ENCODE measurements around the gene CREB5.

CREB5 gene

DNA sequence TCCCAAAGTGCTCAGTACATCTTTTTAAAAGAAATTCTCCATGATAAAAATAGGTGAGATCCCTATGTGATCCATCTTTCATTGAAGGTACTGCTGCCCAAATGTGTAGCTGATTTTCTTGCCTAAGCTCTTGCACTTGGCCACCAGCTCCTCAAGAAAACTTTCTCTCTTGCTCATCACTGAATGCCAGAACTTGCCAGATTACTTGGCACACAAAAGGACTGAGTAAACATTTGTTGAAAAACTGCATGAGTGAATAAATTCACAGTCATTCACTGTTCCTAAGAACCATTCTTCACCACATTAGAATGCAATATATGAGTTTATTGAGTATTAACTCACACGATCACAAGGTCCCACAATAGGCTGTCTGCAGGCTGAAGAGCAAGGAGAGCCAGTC, 445.9 kb downstream of the CREB5 start:
- Mint-ChIP-seq H3K27me3 (ENCODE audit: low read depth) (peaks cover 33% of the 10 kb centered on the region), H3K9me3 (no peaks in the 10 kb centered on the region), H3K27ac (no peak overlapping the region), H3K4me3 (no peak overlapping the region), H3K36me3 (ENCODE audit: low read depth) (no peaks in the 10 kb centered on the region), H3K4me1 (ENCODE audit: low read depth) (no peaks in the 10 kb centered on the region)

DNA sequence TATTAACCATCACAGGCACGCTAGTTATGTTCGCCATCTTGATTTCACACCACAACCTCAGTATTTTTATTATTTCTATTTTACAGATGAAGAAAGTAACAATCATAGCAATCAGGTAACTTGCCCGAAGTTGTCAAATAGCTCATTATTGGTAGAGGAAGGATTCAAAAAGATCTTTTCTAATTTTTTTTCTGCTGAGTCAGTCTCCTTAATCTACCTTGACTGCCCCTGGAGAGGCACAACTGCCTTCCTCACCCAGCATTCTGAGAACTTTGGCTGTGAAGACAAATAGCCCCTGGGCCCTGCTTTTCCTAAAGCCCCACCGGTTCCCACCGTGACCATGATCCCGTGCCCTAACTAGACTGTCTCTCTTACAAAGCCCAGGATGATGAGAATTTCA, 446.6 kb downstream of the CREB5 start:
- no peaks in the 10 kb centered on the region for H3K9me3 Mint-ChIP-seq
- no peaks in the 10 kb centered on the region for H3K4me1 Mint-ChIP-seq (ENCODE audit: low read depth)
- no peak overlapping the region for H3K4me3 Mint-ChIP-seq
- no peaks in the 10 kb centered on the region for H3K36me3 Mint-ChIP-seq (ENCODE audit: low read depth)
- H3K27ac Mint-ChIP-seq: no peak overlapping the region
- peaks cover 26% of the 10 kb centered on the region for H3K27me3 Mint-ChIP-seq (ENCODE audit: low read depth)

DNA sequence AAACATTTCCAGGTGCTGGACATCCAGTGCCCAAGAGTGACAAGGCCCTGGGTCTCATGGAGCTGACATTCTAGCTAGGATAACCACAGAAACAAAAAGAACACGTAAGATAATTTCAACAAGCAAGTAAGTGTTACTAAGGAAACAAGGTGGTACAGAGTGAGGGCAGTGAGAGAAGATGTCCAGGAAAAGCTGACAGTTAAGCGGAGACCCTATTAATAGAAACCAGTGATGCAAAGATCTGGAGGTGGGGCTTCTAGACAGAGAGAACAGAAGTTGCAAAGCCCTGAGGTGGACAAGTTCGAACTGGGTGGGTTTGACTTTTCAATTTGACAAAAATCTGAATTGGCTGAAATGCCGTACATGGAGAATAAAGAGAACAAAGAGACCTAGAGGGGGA, 449.5 kb downstream of the CREB5 start:
- no peak overlapping the region for H3K27ac Mint-ChIP-seq
- no peak overlapping the region for H3K4me3 Mint-ChIP-seq
- no peaks in the 10 kb centered on the region for H3K4me1 Mint-ChIP-seq (ENCODE audit: low read depth)
- H3K27me3 Mint-ChIP-seq (ENCODE audit: low read depth): peaks cover 7% of the 10 kb centered on the region
- no peaks in the 10 kb centered on the region for H3K9me3 Mint-ChIP-seq
- no peaks in the 10 kb centered on the region for H3K36me3 Mint-ChIP-seq (ENCODE audit: low read depth)

DNA sequence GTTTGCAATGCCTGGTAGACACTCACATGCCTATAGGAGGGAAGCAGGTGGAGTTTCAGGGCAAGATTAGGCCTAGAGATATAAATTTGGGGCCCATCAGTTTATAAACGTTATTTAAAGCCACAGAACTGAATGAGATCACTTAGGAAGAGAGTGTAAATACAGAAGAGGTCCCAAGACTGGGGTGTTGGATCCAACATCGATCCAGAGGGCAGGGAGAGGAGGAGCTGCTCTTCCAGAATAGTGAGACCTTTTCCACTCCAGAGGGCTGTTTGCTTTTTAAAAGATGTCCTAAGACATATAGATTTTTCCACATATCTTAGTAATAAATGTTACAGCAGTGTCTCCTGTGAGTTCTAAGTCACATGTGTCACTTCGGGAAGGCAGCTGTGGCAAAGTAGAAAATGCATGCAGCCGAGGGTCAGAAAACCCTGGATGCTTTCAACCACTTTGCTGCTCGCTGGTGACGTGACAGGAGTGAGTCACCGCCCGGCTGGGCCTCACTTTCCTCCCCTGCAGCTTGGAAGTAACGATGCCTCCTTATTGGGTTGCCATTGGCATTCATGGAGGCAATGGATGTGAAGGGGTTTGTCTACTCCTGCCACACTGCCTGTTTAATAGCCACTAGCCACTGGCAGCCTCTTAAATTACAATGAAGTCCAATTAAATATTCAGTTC, 450.4 kb downstream of the CREB5 start:
- no peak overlapping the region for H3K4me3 Mint-ChIP-seq
- H3K4me1 Mint-ChIP-seq (ENCODE audit: low read depth): no peaks in the 10 kb centered on the region
- H3K27me3 Mint-ChIP-seq (ENCODE audit: low read depth): peaks cover 3% of the 10 kb centered on the region
- H3K27ac Mint-ChIP-seq: no peak overlapping the region
- H3K36me3 Mint-ChIP-seq (ENCODE audit: low read depth): no peaks in the 10 kb centered on the region
- H3K9me3 Mint-ChIP-seq: no peaks in the 10 kb centered on the region

DNA sequence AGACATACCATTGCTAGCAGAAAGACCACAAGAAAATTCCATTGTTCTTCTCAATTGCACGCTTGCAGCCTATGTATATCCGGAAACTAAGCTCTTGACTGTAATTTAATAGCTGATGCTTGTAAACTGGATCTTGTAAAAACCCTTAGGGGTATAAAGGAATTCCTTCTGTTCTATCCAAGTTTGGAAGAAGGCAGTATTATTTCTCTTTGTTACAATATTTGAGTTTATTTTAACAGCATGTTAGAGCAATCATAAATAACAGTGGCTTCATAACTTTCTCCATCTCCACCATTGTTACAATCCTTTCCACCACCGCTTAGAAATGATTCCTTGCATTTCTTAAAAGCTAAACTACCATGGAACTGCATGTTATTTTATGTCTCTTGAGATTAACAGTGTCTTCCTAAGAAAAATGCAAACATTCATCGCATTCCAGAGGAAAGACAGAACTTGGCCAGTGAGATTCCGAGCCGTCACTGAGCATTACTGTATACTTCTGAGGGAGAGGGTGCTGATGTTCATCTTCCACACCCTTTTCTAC, 453.4 kb downstream of the CREB5 start:
- H3K27ac Mint-ChIP-seq: no peak overlapping the region

DNA sequence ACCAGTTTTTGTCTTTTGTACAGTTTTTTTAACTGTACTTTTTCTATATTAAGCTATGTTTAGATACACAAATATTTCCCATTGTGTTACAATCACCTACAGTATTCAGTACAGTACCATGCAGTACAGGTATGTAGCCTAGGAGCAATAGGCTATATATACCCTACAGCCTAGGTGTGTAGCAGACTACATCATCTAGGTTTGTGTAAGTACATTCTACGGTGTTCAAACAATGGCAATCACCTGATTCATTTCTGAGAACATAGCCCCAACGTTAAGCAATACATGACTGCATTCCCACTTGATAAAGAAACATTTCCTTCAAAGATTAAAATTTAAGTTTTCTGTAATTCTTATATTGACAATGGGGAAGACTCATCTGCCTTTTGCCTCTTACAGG, 456.4 kb downstream of the CREB5 start:
- H3K4me3 Mint-ChIP-seq: no peak overlapping the region
- no peaks in the 10 kb centered on the region for H3K9me3 Mint-ChIP-seq
- no peak overlapping the region for H3K27ac Mint-ChIP-seq
- H3K36me3 Mint-ChIP-seq (ENCODE audit: low read depth): no peaks in the 10 kb centered on the region
- H3K27me3 Mint-ChIP-seq (ENCODE audit: low read depth): peaks cover 8% of the 10 kb centered on the region
- H3K4me1 Mint-ChIP-seq (ENCODE audit: low read depth): no peaks in the 10 kb centered on the region

More for the DNA sequence above, 453.4 kb downstream of the CREB5 start:
- Mint-ChIP-seq H3K27me3 (ENCODE audit: low read depth) (peaks cover 8% of the 10 kb centered on the region), H3K4me1 (ENCODE audit: low read depth) (no peaks in the 10 kb centered on the region), H3K4me3 (no peak overlapping the region), H3K9me3 (no peaks in the 10 kb centered on the region), H3K36me3 (ENCODE audit: low read depth) (no peaks in the 10 kb centered on the region)

DNA sequence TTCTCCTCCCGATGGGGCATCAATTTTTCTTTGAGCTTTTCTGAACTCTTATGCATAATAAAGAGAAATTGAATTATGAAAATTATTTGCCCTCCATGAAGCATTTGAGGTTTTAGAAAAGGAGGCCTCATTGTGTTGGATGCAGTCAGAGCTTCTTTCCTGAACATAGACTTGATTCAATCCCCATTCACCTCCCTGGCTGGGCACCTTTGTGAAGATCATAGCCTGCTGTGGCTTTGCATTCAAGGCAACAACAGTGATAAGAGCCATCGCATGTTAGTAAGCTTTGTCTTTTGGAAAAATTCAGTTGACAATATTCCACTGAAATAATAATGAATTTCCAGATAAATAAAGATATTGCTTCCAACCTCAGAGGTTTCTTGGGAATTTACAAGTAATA, 458.8 kb downstream of the CREB5 start:
- Mint-ChIP-seq H3K27ac (no peak overlapping the region), H3K9me3 (no peaks in the 10 kb centered on the region), H3K36me3 (ENCODE audit: low read depth) (no peaks in the 10 kb centered on the region), H3K4me1 (ENCODE audit: low read depth) (no peaks in the 10 kb centered on the region), H3K4me3 (no peak overlapping the region), H3K27me3 (ENCODE audit: low read depth) (peaks cover 4% of the 10 kb centered on the region)

DNA sequence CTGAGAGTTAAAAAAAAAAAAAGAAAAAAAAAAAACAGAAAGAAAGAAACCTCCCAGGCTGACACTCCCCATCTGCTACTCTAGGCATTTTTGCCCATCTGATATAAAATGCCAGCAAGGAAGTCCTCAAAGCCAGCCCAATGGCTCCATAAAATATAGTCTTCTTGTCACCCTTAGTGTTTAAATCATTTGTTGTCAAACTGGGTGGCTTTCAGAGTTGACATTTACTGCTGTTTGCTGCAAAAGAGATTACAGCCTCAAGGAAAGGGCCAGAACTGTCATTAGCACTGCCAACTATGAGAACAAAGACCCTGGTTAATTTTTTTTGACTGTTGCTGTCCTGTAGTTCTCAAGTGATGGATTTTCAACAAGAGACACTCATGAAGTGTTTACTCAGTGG, 459.3 kb downstream of the CREB5 start:
- Mint-ChIP-seq H3K36me3 (ENCODE audit: low read depth) (no peaks in the 10 kb centered on the region), H3K4me1 (ENCODE audit: low read depth) (no peaks in the 10 kb centered on the region), H3K9me3 (no peaks in the 10 kb centered on the region), H3K27ac (no peak overlapping the region), H3K27me3 (ENCODE audit: low read depth) (peaks cover 4% of the 10 kb centered on the region), H3K4me3 (no peak overlapping the region)

DNA sequence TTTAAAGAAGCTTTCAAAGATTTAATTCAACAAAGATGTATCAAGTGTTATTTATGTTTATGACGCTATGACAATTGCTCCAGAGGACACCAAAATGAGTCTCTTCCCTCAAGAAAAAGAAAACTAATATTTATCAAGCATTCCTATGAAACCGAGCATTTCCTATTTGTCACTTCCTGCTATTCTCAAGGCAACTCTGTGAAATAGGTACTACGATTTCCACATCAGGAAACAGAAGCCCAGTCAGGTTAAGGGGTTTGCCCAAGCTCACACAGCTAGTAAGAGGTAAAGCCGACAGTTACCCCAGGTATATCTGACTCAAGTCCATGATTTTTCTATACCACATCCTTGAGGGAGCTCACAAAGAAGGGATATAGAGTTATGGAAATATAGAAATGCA, 459.9 kb downstream of the CREB5 start:
- Mint-ChIP-seq H3K4me3 (no peak overlapping the region), H3K27ac (no peak overlapping the region), H3K27me3 (ENCODE audit: low read depth) (peaks cover 4% of the 10 kb centered on the region), H3K36me3 (ENCODE audit: low read depth) (no peaks in the 10 kb centered on the region), H3K9me3 (no peaks in the 10 kb centered on the region), H3K4me1 (ENCODE audit: low read depth) (no peaks in the 10 kb centered on the region)

DNA sequence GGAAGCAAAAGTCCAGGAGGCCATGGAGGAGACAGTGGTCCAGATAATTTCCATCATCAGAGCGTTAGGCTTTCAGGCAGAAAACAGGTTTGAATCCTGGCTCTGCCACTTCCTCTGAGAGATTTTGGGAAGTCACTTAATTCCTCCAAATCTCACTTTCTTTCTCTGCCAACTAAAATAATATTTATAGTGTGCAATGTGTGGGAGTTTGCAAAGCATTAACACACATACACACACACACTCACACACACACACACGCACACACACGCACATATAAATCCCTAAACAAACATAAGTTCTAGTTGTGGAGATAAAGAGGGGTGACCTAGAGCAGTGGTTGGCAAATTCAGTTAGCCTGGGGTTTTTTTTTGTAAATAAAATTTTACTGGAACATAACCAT, 461.0 kb downstream of the CREB5 start:
- H3K36me3 Mint-ChIP-seq (ENCODE audit: low read depth): no peaks in the 10 kb centered on the region
- no peak overlapping the region for H3K27ac Mint-ChIP-seq
- no peak overlapping the region for H3K4me3 Mint-ChIP-seq
- H3K4me1 Mint-ChIP-seq (ENCODE audit: low read depth): no peaks in the 10 kb centered on the region
- H3K9me3 Mint-ChIP-seq: no peaks in the 10 kb centered on the region
- peaks cover 4% of the 10 kb centered on the region for H3K27me3 Mint-ChIP-seq (ENCODE audit: low read depth)

DNA sequence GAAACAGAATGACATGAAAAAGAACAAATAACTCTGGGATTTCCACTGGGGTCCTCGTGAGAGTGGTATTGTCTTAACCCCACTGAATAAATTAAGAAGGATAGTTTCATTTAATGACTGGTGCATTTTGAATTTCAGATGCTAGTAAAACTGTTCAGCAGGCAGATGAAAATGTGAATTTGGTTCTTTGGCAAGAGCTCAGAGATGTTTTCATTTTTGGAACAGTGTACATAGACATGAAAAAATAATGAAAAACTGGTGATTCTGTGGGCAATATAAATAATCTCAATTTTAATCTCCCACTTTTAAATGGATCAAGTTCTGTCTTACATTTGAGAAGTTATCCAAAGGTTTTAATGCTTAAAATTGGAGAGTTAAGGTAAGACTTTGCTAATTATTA, 461.7 kb downstream of the CREB5 start:
- peaks cover 4% of the 10 kb centered on the region for H3K27me3 Mint-ChIP-seq (ENCODE audit: low read depth)
- no peaks in the 10 kb centered on the region for H3K4me1 Mint-ChIP-seq (ENCODE audit: low read depth)
- H3K9me3 Mint-ChIP-seq: no peaks in the 10 kb centered on the region
- H3K36me3 Mint-ChIP-seq (ENCODE audit: low read depth): no peaks in the 10 kb centered on the region
- H3K27ac Mint-ChIP-seq: no peak overlapping the region
- H3K4me3 Mint-ChIP-seq: no peak overlapping the region
